H9 (cell line): ENCODE measurements around the gene CARM1. TPM values are rescaled to one million over a fixed set of nuclear protein-coding genes. Genes with fewer than 3 reads are reported as not detected.

Experiments used
- DNase-seq: peaks from one replicate; pipeline ENCODE4 v3.0.0-alpha.2; 2017
- H2AFZ ChIP-seq: one replicate; pipeline ENCODE4 v1.6.1; 2013; ENCODE audit warnings: mild to moderate bottlenecking, low read length, control low read depth, moderate library complexity
- H2AK5ac ChIP-seq: 2 replicates; pipeline ENCODE4 v1.6.1; 2013; ENCODE audit warnings: low read length, control low read depth, mixed read lengths; ENCODE audit not compliant: insufficient read length
- H2BK120ac ChIP-seq: one replicate; pipeline ENCODE4 v1.6.1; 2013; ENCODE audit warnings: low read depth, mild to moderate bottlenecking, low read length, control low read depth, inconsistent platforms; ENCODE audit not compliant: poor library complexity, severe bottlenecking
- H2BK12ac ChIP-seq: 2 replicates; pipeline ENCODE4 v1.6.1; 2013; ENCODE audit warnings: low read length, control low read depth, mixed read lengths, low read depth; ENCODE audit not compliant: insufficient read length
- H2BK15ac ChIP-seq: 2 replicates; pipeline ENCODE4 v1.6.1; 2013; ENCODE audit warnings: low read depth, low read length, control low read depth
- H2BK20ac ChIP-seq: one replicate; pipeline ENCODE4 v1.6.1; 2013; ENCODE audit warnings: low read depth, mild to moderate bottlenecking, low read length, control low read depth, inconsistent platforms; ENCODE audit not compliant: poor library complexity, severe bottlenecking
- H2BK5ac ChIP-seq: 2 replicates; pipeline ENCODE4 v1.6.1; 2013; ENCODE audit warnings: low read length, control low read depth, mixed read lengths; ENCODE audit not compliant: insufficient read length
- H3K14ac ChIP-seq: 2 replicates; pipeline ENCODE4 v1.6.1; 2013; ENCODE audit warnings: low read length, control low read depth; ENCODE audit not compliant: insufficient read depth
- H3K18ac ChIP-seq: 2 replicates; pipeline ENCODE4 v1.6.1; 2013; ENCODE audit warnings: low read depth, mild to moderate bottlenecking, mixed read lengths, low read length, control low read depth; ENCODE audit not compliant: insufficient read length
- H3K23ac ChIP-seq: 2 replicates; pipeline ENCODE4 v1.6.1; 2013; ENCODE audit warnings: low read length, control low read depth, mixed read lengths, low read depth; ENCODE audit not compliant: insufficient read length
- H3K23me2 ChIP-seq: 2 replicates; pipeline ENCODE4 v1.6.1; 2013; ENCODE audit warnings: low read depth, mild to moderate bottlenecking, mixed read lengths, low read length, control low read depth; ENCODE audit not compliant: insufficient read length, poor library complexity, severe bottlenecking
- H3K27ac ChIP-seq: 2 replicates; pipeline ENCODE4 v1.5.1; 2013; ENCODE audit warnings: low read length, control low read depth, mixed read lengths, low read depth; ENCODE audit not compliant: insufficient read length
- H3K27me3 ChIP-seq: 2 replicates; pipeline ENCODE4 v1.6.1; 2013; ENCODE audit warnings: low read length, control low read depth, inconsistent platforms; ENCODE audit not compliant: insufficient read depth
- H3K4ac ChIP-seq: 2 replicates; pipeline ENCODE4 v1.6.1; 2013; ENCODE audit warnings: low read depth, mild to moderate bottlenecking, control low read depth, inconsistent platforms, low read length, moderate library complexity
- H3K4me1 ChIP-seq: 2 replicates; pipeline ENCODE4 v1.6.1; 2013; ENCODE audit warnings: low read length, control low read depth, inconsistent platforms; ENCODE audit not compliant: insufficient read depth
- H3K4me2 ChIP-seq: 2 replicates; pipeline ENCODE4 v1.6.1; 2013; ENCODE audit warnings: low read length, control low read depth, mixed read lengths; ENCODE audit not compliant: insufficient read length, insufficient read depth
- H3K56ac ChIP-seq: 2 replicates; pipeline ENCODE4 v1.6.1; 2013; ENCODE audit warnings: low read depth, mild to moderate bottlenecking, mixed read lengths, low read length, control low read depth; ENCODE audit not compliant: insufficient read length
- H3K79me1 ChIP-seq: 2 replicates; pipeline ENCODE4 v1.6.1; 2013; ENCODE audit warnings: low read depth, mild to moderate bottlenecking, moderate library complexity, low read length, control low read depth, inconsistent platforms; ENCODE audit not compliant: insufficient read depth, poor library complexity, severe bottlenecking
- H3K79me2 ChIP-seq: 2 replicates; pipeline ENCODE4 v1.6.1; 2013; ENCODE audit warnings: low read length, control low read depth, inconsistent platforms; ENCODE audit not compliant: insufficient read depth
- H3K9ac ChIP-seq: 2 replicates; pipeline ENCODE4 v1.6.1; 2013; ENCODE audit warnings: low read length, control low read depth, mixed read lengths; ENCODE audit not compliant: insufficient read length; ENCODE audit errors: extremely low read depth
- H3K9me3 ChIP-seq: one replicate; pipeline ENCODE4 v1.6.1; 2013; ENCODE audit warnings: low read depth, low read length, inconsistent platforms; ENCODE audit not compliant: control insufficient read depth
- H3T11ph ChIP-seq: one replicate; pipeline ENCODE4 v1.6.1; 2013; ENCODE audit warnings: mild to moderate bottlenecking, low read length, control low read depth, inconsistent platforms
- H4K20me1 ChIP-seq: one replicate; pipeline ENCODE4 v1.6.1; 2013; ENCODE audit not compliant: control insufficient read depth, insufficient read length, insufficient read depth
- H4K5ac ChIP-seq: 2 replicates; pipeline ENCODE4 v1.6.1; 2013; ENCODE audit warnings: low read depth, mild to moderate bottlenecking, mixed read lengths, low read length, control low read depth; ENCODE audit not compliant: insufficient read length
- H4K8ac ChIP-seq: replicated peaks from 2 replicates; pipeline ENCODE4 v1.6.1; 2013; ENCODE audit warnings: low read length, control low read depth, mixed read lengths, low read depth; ENCODE audit not compliant: insufficient read length
- H4K91ac ChIP-seq: 2 replicates; pipeline ENCODE4 v1.6.1; 2013; ENCODE audit warnings: low read depth, mild to moderate bottlenecking, moderate library complexity, mixed read lengths, low read length, control low read depth; ENCODE audit not compliant: insufficient read length
- H3K27ac Mint-ChIP-seq, 3 experiments: 2 replicates in 2 of 3; 3 replicates in 1 of 3; pipeline ENCODE4 v1.8.0; 2020 to 2021; ENCODE audit warnings: mixed read lengths in 3 of 3, mild to moderate bottlenecking in 1 of 3, moderate library complexity in 1 of 3
- H3K27me3 Mint-ChIP-seq: 2 replicates; pipeline ENCODE4 v1.8.0; 2021; ENCODE audit warnings: low read depth, mild to moderate bottlenecking, moderate library complexity, mixed read lengths
- H3K36me3 Mint-ChIP-seq, 3 experiments: 2 replicates in 2 of 3; 3 replicates in 1 of 3; pipeline ENCODE4 v1.8.0; 2020 to 2021; ENCODE audit warnings: low read depth in 3 of 3, mixed read lengths in 3 of 3; ENCODE audit not compliant: insufficient read depth in 1 of 3
- H3K4me1 Mint-ChIP-seq, 2 experiments: 2 replicates each; pipeline ENCODE4 v1.8.0; 2020; ENCODE audit warnings: mixed read lengths in 2 of 2
- H3K4me3 Mint-ChIP-seq, 2 experiments: 2 replicates in 1 of 2; 3 replicates in 1 of 2; pipeline ENCODE4 v1.8.0; 2020 to 2021; ENCODE audit warnings: mild to moderate bottlenecking in 2 of 2, mixed read lengths in 2 of 2, moderate library complexity in 1 of 2
- H3K9me3 Mint-ChIP-seq, 2 experiments: 2 replicates in 1 of 2; 3 replicates in 1 of 2; pipeline ENCODE4 v1.8.0; 2020; ENCODE audit warnings: mild to moderate bottlenecking in 2 of 2, mixed read lengths in 2 of 2, moderate library complexity in 1 of 2
- whole genome bisulfite sequencing: extraction: QIAGEN DNeasy Blood & Tissue Kit; methylation state at CpG from one replicate; pipeline ENCODE4 v1.1.7; 2013; ENCODE audit warnings: missing lambda C conversion rate, low lambda C conversion rate, mixed read lengths; ENCODE audit not compliant: insufficient read length; ENCODE audit errors: extremely low coverage; 5-methylcytosine and 5-hydroxymethylcytosine counted together
- total RNA-seq: library from RNA; stranded (reverse); gene quantifications from 2 replicates; pipeline ENCODE4 v1.2.1, GENCODE V29; 2021
- TF ChIP-seq, protein P1 (sequence below): fragments of 200-600 bp; sonication (generic); conservative IDR thresholded peaks from 3 replicates; pipeline ENCODE4 v1.8.0; 2021; ENCODE audit warnings: antibody characterized with exemption, mild to moderate bottlenecking

CARM1 gene
- total RNA-seq, 1 experiment from 2014 or later = 111 TPM

DNA sequence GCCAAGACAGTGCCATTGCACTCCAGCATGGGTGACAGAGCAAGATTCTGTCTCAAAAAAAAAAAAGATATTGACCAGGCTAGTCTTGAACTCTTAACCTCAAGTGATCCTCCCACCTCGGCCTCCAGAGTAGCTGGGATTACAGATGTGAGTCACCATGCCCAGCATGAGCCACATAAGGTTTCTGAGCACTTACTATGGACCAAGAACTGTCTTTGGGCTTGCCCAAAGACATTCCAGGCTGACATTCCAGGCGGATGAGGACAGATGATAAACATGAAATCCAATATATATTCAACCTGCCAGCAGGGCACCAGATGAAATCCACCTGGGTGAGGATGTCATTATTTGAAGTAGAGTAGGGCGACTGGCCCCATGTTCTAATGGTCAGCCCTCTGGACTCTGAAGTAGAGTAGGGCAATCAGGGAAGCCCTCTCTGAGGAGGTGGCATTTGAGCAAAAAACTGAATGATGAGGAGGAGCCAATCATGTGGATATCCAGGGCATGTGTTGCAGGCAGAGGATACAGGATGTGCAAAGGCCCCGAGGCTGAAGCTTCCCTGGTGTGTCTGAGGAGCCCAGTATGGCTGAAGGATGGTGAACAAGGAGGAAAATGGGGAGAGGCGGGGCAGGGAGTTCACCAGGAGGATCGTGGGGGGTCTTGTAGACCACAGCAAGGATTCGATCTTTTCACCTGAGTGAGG is 19.1 kb upstream of the CARM1 start:
- no CpG with 5 or more reads among the region's 7 CpGs for WGBS
- Histone ChIP-seq H2BK20ac (no peak overlapping the region), H3K27ac (no peak overlapping the region), H3K4ac (no peak overlapping the region), H3K56ac (no peak overlapping the region), H4K8ac (no peak overlapping the region), H4K20me1 (no peaks in the 10 kb centered on the region), H3K9me3 (no peaks in the 10 kb centered on the region), H4K5ac (no peak overlapping the region), H2BK12ac (no peak overlapping the region), H3T11ph (no peak overlapping the region), H2AFZ (no peak overlapping the region), H3K18ac (no peak overlapping the region), H3K23me2 (no peaks in the 10 kb centered on the region), H3K27me3 (no peaks in the 10 kb centered on the region), H3K14ac (no peak overlapping the region), H2BK5ac (no peak overlapping the region), H3K79me1 (no peaks in the 10 kb centered on the region), H2AK5ac (no peak overlapping the region), H3K9ac (no peak overlapping the region), H3K4me2 (no peak overlapping the region), H3K4me1 (no peaks in the 10 kb centered on the region), H3K23ac (no peak overlapping the region), H4K91ac (no peak overlapping the region), H2BK15ac (no peak overlapping the region), H3K79me2 (no peaks in the 10 kb centered on the region), H2BK120ac (no peak overlapping the region)
- H3K27me3 Mint-ChIP-seq = peaks cover 18% of the 10 kb centered on the region
- no peak overlapping the region for H3K4me3 Mint-ChIP-seq
- H3K27ac Mint-ChIP-seq = no peak overlapping the region; a peak in 2 of 7 replicates
- TF ChIP-seq, protein P1, sequence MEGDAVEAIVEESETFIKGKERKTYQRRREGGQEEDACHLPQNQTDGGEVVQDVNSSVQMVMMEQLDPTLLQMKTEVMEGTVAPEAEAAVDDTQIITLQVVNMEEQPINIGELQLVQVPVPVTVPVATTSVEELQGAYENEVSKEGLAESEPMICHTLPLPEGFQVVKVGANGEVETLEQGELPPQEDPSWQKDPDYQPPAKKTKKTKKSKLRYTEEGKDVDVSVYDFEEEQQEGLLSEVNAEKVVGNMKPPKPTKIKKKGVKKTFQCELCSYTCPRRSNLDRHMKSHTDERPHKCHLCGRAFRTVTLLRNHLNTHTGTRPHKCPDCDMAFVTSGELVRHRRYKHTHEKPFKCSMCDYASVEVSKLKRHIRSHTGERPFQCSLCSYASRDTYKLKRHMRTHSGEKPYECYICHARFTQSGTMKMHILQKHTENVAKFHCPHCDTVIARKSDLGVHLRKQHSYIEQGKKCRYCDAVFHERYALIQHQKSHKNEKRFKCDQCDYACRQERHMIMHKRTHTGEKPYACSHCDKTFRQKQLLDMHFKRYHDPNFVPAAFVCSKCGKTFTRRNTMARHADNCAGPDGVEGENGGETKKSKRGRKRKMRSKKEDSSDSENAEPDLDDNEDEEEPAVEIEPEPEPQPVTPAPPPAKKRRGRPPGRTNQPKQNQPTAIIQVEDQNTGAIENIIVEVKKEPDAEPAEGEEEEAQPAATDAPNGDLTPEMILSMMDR = no peak
- H3K4me1 Mint-ChIP-seq = peaks cover 0 to 7% of the 10 kb centered on the region in 2 experiments; a peak in 1 of 4 replicates
- H3K36me3 Mint-ChIP-seq = no peaks in the 10 kb centered on the region
- H3K9me3 Mint-ChIP-seq = 0 out of 5 replicates have a peak, but pooled peaks cover 0 to under 1% of the 10 kb centered on the region in 2 experiments
- no peak for DNase-seq
